A549 (cell line): ENCODE results near the gene ARHGEF1. TPM values are rescaled to one million over a fixed set of nuclear protein-coding genes. Genes with fewer than 3 reads are reported as not detected.
A peak's percentile ranks its signal among the peaks of the same experiment; 100 is the strongest.

Experiments used
- ATAC-seq, 2 experiments: fragments of 200-7000 bp in 1 of 2; fragments of >200 bp in 1 of 2; cut with Nextera tagmentation in 1 of 2; cut with Tn5 transposase in 1 of 2; 3 replicates each; pipeline versions ENCODE4 v1.8.0 to v1.9.1; 2018 to 2020; ENCODE audit warnings: mild to moderate bottlenecking in 1 of 2, moderate library complexity in 1 of 2
- CTCF ChIA-PET: fragments of 300-600 bp; sonication (Branson Sonifier 250); formaldehyde crosslinking; extraction: SDS; loops from one replicate; lab custom pipeline; 2021; ENCODE audit warnings: antibody characterized with exemption, inconsistent platforms; lab: Yijun Ruan, JAX
- POLR2A ChIA-PET: fragments of 350-600 bp; formaldehyde crosslinking; extraction: SDS; loops from one replicate; lab custom pipeline; 2021; ENCODE audit warnings: antibody characterized with exemption, inconsistent platforms; lab: Yijun Ruan, JAX
- DNase-seq, 2 experiments: peaks; one replicate each; pipeline versions ENCODE4 v3.0.0 to v3.0.0-alpha.2; 2011 to 2016; ENCODE audit warnings: low read depth in 1 of 2, low spot score in 1 of 2
- FAIRE-seq: peaks from 2 replicates; lab custom pipeline; 2011; peaks lifted over from hg19 to GRCh38; lab: Jason Lieb, UNC
- H3K27ac ChIP-seq, 2 experiments: fragments of >200 bp; sonication (Bioruptor Twin); formaldehyde crosslinking; 3 replicates each; pipeline ENCODE4 v1.5.1; 2016 to 2017
- H3K4me1 ChIP-seq: fragments of >200 bp; sonication (Bioruptor Twin); formaldehyde crosslinking; 3 replicates; pipeline ENCODE4 v1.6.1; 2016
- H3K4me2 ChIP-seq: fragments of >200 bp; sonication (Bioruptor Twin); formaldehyde crosslinking; 3 replicates; pipeline ENCODE4 v1.6.1; 2016
- H3K4me3 ChIP-seq: fragments of >200 bp; sonication (Bioruptor Twin); formaldehyde crosslinking; 3 replicates; pipeline ENCODE4 v1.5.1; 2016
- H3K9me3 ChIP-seq: fragments of >200 bp; sonication (Bioruptor Twin); formaldehyde crosslinking; 3 replicates; pipeline ENCODE4 v1.6.1; 2016
- BHLHE40 ChIP-seq: IDR thresholded peaks from 2 replicates; pipeline ENCODE4 v1.6.1; 2012; ENCODE audit warnings: low read depth, low read length, inconsistent platforms
- CBX8 ChIP-seq: fragments of 200-600 bp; sonication (generic); IDR thresholded peaks from 2 replicates; pipeline ENCODE4 v1.6.1; 2016
- EHMT2 ChIP-seq: fragments of 200-600 bp; sonication (generic); IDR thresholded peaks from 2 replicates; pipeline ENCODE4 v1.6.1; 2016; ENCODE audit warnings: antibody characterized with exemption, low read depth, mild to moderate bottlenecking, moderate library complexity
- FOSB ChIP-seq: fragments of 250-450 bp; sonication (Bioruptor Pico); IDR thresholded peaks from 2 replicates; pipeline ENCODE4 v1.5.0; 2020; ENCODE audit warnings: mild to moderate bottlenecking, moderate library complexity
- FOSL2 ChIP-seq, 2 experiments: fragments of 450-650 bp in 1 of 2; fragments of >200 bp in 1 of 2; sonication (Bioruptor Twin) in 1 of 2; formaldehyde crosslinking; IDR thresholded peaks; 2 replicates each; pipeline versions ENCODE4 v1.5.0 to v1.6.1; 2016 to 2020; ENCODE audit warnings: mild to moderate bottlenecking in 1 of 2, moderate library complexity in 1 of 2
- HOXB13 ChIP-seq: fragments of 250-450 bp; sonication (Bioruptor Pico); IDR thresholded peaks from 2 replicates; pipeline ENCODE4 v1.5.0; 2020; ENCODE audit warnings: low read depth, mild to moderate bottlenecking, moderate library complexity
- JUNB ChIP-seq: fragments of >200 bp; sonication (Bioruptor Twin); formaldehyde crosslinking; IDR thresholded peaks from 2 replicates; pipeline ENCODE4 v1.6.1; 2016
- KDM1A ChIP-seq: fragments of 200-600 bp; sonication (generic); IDR thresholded peaks from 2 replicates; pipeline ENCODE4 v1.6.1; 2016; ENCODE audit warnings: low read depth, mild to moderate bottlenecking
- MAFK ChIP-seq: fragments of 450-650 bp; IDR thresholded peaks from 2 replicates; pipeline ENCODE4 v1.6.1; 2014; ENCODE audit not compliant: partially characterized antibody
- MYC ChIP-seq: IDR thresholded peaks from 2 replicates; pipeline ENCODE4 v1.6.1; 2012; ENCODE audit warnings: mild to moderate bottlenecking, inconsistent platforms, low read length, improper control_type of control experiment, borderline replicate concordance
- NFE2L2 ChIP-seq: fragments of 150-350 bp; conservative IDR thresholded peaks from 2 replicates; pipeline ENCODE4 v1.6.1; 2014; ENCODE audit warnings: low read length
- NPAS2 ChIP-seq: fragments of 250-450 bp; sonication (Bioruptor Pico); IDR thresholded peaks from 2 replicates; pipeline ENCODE4 v1.8.0; 2022; ENCODE audit warnings: mild to moderate bottlenecking, moderate library complexity, borderline replicate concordance
- PHF8 ChIP-seq: fragments of 200-600 bp; sonication (generic); IDR thresholded peaks from 2 replicates; pipeline ENCODE4 v1.6.1; 2016; ENCODE audit warnings: low read depth, mild to moderate bottlenecking, antibody characterized with exemption, moderate library complexity, borderline replicate concordance
- RARB ChIP-seq: fragments of 250-450 bp; sonication (Bioruptor Pico); IDR thresholded peaks from 2 replicates; pipeline ENCODE4 v1.8.0; 2021; ENCODE audit warnings: mild to moderate bottlenecking, moderate library complexity
- RCOR1 ChIP-seq: fragments of 150-350 bp; IDR thresholded peaks from 2 replicates; pipeline ENCODE4 v1.6.1; 2014; ENCODE audit warnings: antibody characterized with exemption, low read length, low read depth
- RFX5 ChIP-seq: fragments of 450-650 bp; IDR thresholded peaks from 2 replicates; pipeline ENCODE4 v1.7.1; 2014; ENCODE audit warnings: antibody characterized with exemption, mild to moderate bottlenecking, moderate library complexity
- TP53 ChIP-seq: fragments of 250-450 bp; sonication (Bioruptor Pico); IDR thresholded peaks from 2 replicates; pipeline ENCODE4 v1.5.0; 2021; ENCODE audit warnings: mild to moderate bottlenecking, moderate library complexity
- WGBS: methylation state at CpG from one replicate; pipeline ENCODE4 v1.1.6; 2017; ENCODE audit errors: missing lambda C conversion rate; 5-methylcytosine and 5-hydroxymethylcytosine counted together
- polyA plus RNA-seq, 4 experiments: library from polyadenylated mRNA; depleted of rRNA in 3 of 4; stranded (reverse); fragments of >200 nt; fragmentation: RNase III in 1 of 4; extraction: RNeasy Plus Mini Kit Qiagen cat#74134 plus additional on column Dnase treatment in 1 of 4; gene quantifications; 2 replicates in 3 of 4; 3 replicates in 1 of 4; pipeline ENCODE4 v1.2.3, GENCODE V29; 2011 to 2017
- TF ChIP-seq, protein P1 (sequence below): fragments of 200-600 bp; sonication (generic); IDR thresholded peaks from 2 replicates; pipeline ENCODE4 v1.6.1; 2016; ENCODE audit warnings: antibody characterized with exemption, mild to moderate bottlenecking, moderate library complexity
- TF ChIP-seq, protein P2 (sequence below): fragments of >200 bp; sonication (Bioruptor Twin); formaldehyde crosslinking; IDR thresholded peaks from 3 replicates; pipeline ENCODE4 v1.5.1; 2016
- TF ChIP-seq, protein P3 (sequence below): fragments of 450-650 bp; IDR thresholded peaks from 2 replicates; pipeline ENCODE4 v1.6.1; 2014; ENCODE audit warnings: antibody characterized with exemption
- TF ChIP-seq, protein P4 (sequence below): IDR thresholded peaks from 2 replicates; pipeline ENCODE4 v1.6.1; 2012
- TF ChIP-seq, protein P5 (sequence below): fragments of >200 bp; sonication (Bioruptor Twin); formaldehyde crosslinking; IDR thresholded peaks from 2 replicates; pipeline ENCODE4 v1.6.1; 2016
- TF ChIP-seq, protein P6 (sequence below): fragments of 150-350 bp; IDR thresholded peaks from 2 replicates; pipeline ENCODE4 v1.6.1; 2014; ENCODE audit warnings: low read depth, mild to moderate bottlenecking, low read length

ARHGEF1 gene
- polyA plus RNA-seq, 2 of the 4 experiments (the other 2 are of a cell fraction) = 38.0 to 84.2 TPM

DNA sequence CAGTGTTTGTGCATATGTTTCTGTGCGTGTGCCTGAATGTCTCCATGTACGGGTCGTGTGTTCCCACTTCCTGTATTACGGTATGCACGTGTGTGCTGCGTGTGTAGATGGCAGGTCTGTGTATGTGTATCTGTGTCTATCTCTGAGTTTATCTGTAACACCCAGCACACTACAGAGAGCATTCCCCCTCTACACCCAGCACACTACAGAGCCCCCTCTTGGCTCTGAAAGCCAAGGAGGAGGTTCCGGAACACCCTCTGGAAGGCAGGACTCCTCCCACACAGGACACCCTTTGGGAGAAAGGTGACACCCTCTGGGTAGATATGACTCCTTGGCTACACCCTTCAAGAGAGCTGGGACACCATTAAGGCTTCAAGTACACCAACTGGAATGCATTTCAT lies 47.3 kb downstream of the ARHGEF1 start:
- no peak overlapping the region for H3K27ac ChIP-seq
- POLR2A ChIA-PET = no interaction called here
- no peaks in the 10 kb centered on the region for H3K9me3 ChIP-seq
- TF ChIP-seq RCOR1 (no peak), FOSL2 (IDR thresholded peaks at IDR 0.05) (no peak), FOSL2 (CRISPR knock-in tag; IDR thresholded peaks at IDR 0.05) (no peak)
- TF ChIP-seq, protein P1, sequence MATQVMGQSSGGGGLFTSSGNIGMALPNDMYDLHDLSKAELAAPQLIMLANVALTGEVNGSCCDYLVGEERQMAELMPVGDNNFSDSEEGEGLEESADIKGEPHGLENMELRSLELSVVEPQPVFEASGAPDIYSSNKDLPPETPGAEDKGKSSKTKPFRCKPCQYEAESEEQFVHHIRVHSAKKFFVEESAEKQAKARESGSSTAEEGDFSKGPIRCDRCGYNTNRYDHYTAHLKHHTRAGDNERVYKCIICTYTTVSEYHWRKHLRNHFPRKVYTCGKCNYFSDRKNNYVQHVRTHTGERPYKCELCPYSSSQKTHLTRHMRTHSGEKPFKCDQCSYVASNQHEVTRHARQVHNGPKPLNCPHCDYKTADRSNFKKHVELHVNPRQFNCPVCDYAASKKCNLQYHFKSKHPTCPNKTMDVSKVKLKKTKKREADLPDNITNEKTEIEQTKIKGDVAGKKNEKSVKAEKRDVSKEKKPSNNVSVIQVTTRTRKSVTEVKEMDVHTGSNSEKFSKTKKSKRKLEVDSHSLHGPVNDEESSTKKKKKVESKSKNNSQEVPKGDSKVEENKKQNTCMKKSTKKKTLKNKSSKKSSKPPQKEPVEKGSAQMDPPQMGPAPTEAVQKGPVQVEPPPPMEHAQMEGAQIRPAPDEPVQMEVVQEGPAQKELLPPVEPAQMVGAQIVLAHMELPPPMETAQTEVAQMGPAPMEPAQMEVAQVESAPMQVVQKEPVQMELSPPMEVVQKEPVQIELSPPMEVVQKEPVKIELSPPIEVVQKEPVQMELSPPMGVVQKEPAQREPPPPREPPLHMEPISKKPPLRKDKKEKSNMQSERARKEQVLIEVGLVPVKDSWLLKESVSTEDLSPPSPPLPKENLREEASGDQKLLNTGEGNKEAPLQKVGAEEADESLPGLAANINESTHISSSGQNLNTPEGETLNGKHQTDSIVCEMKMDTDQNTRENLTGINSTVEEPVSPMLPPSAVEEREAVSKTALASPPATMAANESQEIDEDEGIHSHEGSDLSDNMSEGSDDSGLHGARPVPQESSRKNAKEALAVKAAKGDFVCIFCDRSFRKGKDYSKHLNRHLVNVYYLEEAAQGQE = no peak
- ATAC-seq (no peak), FAIRE-seq (no peak), DNase-seq (no peak)
- no peak overlapping the region for H3K4me2 ChIP-seq
- H3K4me3 ChIP-seq = no peak overlapping the region
- CTCF ChIA-PET = interaction anchor here (0.9 to 9.9 kb wide), 7 partner anchors 18 to 93 kb away, joined by 3 to 163 read pairs (median 9); partner anchors contain the start of genes ARHGEF1, CD79A and RABAC1
- 35% methylated on average over 7 of the region's 7 CpGs for WGBS
- peaks cover 13% of the 10 kb centered on the region; the same call in 1 of the 3 replicates for H3K4me1 ChIP-seq

DNA sequence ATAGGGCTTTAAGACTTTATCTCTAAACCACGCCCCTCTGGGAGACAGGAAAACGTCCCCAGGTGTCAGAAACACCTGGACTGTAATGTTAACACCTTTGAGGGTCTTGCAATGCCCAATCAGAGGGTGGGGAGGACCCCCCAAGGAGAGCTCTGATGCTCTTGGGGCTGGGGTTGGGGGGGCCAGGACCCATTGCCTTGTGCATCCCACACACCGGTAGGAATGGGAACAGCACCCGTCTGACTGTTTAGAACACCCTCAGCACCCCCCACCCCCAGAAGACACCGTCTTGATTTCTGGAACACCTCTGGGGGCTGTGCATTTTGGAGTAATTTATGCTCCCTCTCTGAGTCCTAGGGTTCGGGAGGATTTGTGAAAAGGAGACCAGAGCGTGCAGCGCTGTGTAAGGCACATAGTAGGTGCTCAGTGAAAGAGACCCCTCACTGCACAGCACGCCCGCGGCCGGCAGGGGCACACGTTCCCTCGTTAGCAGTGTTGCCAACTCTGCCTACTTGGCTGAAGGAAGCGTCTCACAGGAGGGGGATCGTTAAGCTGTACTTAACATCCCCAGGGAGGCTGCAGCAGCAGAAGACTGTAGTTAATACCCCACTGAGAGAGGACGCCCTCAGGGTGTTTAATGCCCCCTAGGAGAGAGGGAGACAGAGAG lies 48.1 kb downstream of the ARHGEF1 start:
- ChIA-PET CTCF (interaction anchor here (0.9 to 9.9 kb wide), 11 partner anchors 9 to 94 kb away, joined by 3 to 163 read pairs (median 7); partner anchors contain the start of genes ARHGEF1, CD79A and RABAC1), POLR2A (no interaction called here)
- H3K4me2 ChIP-seq = no peak overlapping the region
- no peak overlapping the region for H3K27ac ChIP-seq
- no peak for FAIRE-seq
- no peaks in the 10 kb centered on the region for H3K9me3 ChIP-seq
- ATAC-seq = no peak
- WGBS = 44% methylated on average over 17 of the region's 17 CpGs
- no peak for TF ChIP-seq NPAS2 (CRISPR knock-in tag)
- TF ChIP-seq, protein P2, sequence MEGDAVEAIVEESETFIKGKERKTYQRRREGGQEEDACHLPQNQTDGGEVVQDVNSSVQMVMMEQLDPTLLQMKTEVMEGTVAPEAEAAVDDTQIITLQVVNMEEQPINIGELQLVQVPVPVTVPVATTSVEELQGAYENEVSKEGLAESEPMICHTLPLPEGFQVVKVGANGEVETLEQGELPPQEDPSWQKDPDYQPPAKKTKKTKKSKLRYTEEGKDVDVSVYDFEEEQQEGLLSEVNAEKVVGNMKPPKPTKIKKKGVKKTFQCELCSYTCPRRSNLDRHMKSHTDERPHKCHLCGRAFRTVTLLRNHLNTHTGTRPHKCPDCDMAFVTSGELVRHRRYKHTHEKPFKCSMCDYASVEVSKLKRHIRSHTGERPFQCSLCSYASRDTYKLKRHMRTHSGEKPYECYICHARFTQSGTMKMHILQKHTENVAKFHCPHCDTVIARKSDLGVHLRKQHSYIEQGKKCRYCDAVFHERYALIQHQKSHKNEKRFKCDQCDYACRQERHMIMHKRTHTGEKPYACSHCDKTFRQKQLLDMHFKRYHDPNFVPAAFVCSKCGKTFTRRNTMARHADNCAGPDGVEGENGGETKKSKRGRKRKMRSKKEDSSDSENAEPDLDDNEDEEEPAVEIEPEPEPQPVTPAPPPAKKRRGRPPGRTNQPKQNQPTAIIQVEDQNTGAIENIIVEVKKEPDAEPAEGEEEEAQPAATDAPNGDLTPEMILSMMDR = peak; percentile 35
- peaks cover 13% of the 10 kb centered on the region; the same call in 1 of the 3 replicates for H3K4me1 ChIP-seq
- no peak overlapping the region for H3K4me3 ChIP-seq
- DNase-seq = no peak

DNA sequence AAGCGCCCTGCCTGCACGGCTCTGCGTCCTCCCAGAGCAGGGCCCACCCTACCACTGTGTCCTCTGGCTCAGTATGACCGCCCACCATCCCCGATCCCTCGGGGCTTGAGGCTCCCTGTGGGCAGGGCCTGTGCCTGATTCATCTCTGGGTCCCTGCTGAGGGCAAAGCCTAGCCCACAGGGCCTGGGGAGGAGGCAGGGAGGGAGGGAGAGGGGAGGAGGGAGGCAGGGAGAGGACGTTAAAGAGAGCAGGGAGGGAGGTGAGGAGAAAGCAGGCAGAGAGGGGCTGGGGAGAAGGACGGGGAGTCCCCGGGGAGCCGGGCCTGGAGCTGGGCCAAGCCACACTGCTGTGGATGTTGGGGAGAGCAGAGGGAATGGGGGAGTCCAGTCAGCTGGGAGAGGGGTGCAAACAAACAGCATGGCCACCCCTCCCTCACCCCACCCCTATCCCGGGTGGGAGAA lies 49.3 kb downstream of the ARHGEF1 start:
- no peak overlapping the region for H3K4me3 ChIP-seq
- POLR2A ChIA-PET = no interaction called here
- WGBS = 60% methylated on average over 11 of the region's 11 CpGs
- H3K27ac ChIP-seq = no peak overlapping the region
- H3K4me2 ChIP-seq = no peak overlapping the region
- ATAC-seq (no peak), DNase-seq (no peak), FAIRE-seq (no peak)
- H3K4me1 ChIP-seq = peaks cover 13% of the 10 kb centered on the region; the same call in 1 of the 3 replicates
- CTCF ChIA-PET = interaction anchor here (0.9 to 9.9 kb wide), 8 partner anchors 13 to 58 kb away, joined by 3 to 163 read pairs (median 8); partner anchors contain the start of genes CD79A and RABAC1
- H3K9me3 ChIP-seq = no peaks in the 10 kb centered on the region
- no peak for TF ChIP-seq RFX5
- TF ChIP-seq, protein P3, sequence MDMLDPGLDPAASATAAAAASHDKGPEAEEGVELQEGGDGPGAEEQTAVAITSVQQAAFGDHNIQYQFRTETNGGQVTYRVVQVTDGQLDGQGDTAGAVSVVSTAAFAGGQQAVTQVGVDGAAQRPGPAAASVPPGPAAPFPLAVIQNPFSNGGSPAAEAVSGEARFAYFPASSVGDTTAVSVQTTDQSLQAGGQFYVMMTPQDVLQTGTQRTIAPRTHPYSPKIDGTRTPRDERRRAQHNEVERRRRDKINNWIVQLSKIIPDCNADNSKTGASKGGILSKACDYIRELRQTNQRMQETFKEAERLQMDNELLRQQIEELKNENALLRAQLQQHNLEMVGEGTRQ = no peak
- no peak for TF ChIP-seq RARB (CRISPR knock-in tag)
- no peak for TF ChIP-seq MAFK
- TF ChIP-seq PHF8 = no peak
- no peak for TF ChIP-seq FOSL2 (IDR thresholded peaks at IDR 0.05)
- TF ChIP-seq FOSL2 (CRISPR knock-in tag; IDR thresholded peaks at IDR 0.05) = no peak
- TF ChIP-seq TP53 (CRISPR knock-in tag) = no peak
- no peak for TF ChIP-seq JUNB
- TF ChIP-seq MYC = no peak
- TF ChIP-seq, protein P4, sequence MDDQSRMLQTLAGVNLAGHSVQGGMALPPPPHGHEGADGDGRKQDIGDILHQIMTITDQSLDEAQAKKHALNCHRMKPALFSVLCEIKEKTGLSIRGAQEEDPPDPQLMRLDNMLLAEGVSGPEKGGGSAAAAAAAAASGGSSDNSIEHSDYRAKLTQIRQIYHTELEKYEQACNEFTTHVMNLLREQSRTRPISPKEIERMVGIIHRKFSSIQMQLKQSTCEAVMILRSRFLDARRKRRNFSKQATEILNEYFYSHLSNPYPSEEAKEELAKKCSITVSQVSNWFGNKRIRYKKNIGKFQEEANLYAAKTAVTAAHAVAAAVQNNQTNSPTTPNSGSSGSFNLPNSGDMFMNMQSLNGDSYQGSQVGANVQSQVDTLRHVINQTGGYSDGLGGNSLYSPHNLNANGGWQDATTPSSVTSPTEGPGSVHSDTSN = no peak
- no peak for TF ChIP-seq NFE2L2
- TF ChIP-seq, protein P5, sequence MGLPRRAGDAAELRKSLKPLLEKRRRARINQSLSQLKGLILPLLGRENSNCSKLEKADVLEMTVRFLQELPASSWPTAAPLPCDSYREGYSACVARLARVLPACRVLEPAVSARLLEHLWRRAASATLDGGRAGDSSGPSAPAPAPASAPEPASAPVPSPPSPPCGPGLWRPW = no peak
- TF ChIP-seq BHLHE40 = no peak
- TF ChIP-seq, protein P6, sequence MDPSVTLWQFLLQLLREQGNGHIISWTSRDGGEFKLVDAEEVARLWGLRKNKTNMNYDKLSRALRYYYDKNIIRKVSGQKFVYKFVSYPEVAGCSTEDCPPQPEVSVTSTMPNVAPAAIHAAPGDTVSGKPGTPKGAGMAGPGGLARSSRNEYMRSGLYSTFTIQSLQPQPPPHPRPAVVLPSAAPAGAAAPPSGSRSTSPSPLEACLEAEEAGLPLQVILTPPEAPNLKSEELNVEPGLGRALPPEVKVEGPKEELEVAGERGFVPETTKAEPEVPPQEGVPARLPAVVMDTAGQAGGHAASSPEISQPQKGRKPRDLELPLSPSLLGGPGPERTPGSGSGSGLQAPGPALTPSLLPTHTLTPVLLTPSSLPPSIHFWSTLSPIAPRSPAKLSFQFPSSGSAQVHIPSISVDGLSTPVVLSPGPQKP = no peak
- TF ChIP-seq CBX8 = no peak
- TF ChIP-seq FOSB (CRISPR knock-in tag) = no peak
- no peak for TF ChIP-seq HOXB13
- no peak for TF ChIP-seq EHMT2
- no peak for TF ChIP-seq KDM1A
